ENCODE results near the gene ARMC9. TPM values are rescaled to one million over a fixed set of nuclear protein-coding genes. Genes with fewer than 3 reads are reported as not detected.
A peak's percentile ranks its signal among the peaks of the same experiment; 100 is the strongest.

ARMC9 gene
- total RNA-seq, 4 donors from 2014 or later, result 0.20 to 7.2 (median 3.2) TPM

- ATAC-seq (no peak), DNase-seq (no peak)
- H3K36me3 ChIP-seq, result peaks cover 2 to 75% of the 10 kb centered on the region in 2 donors
- no peak overlapping the region for H3K27ac ChIP-seq
- no peaks in the 10 kb centered on the region for H3K27me3 ChIP-seq
- H3K9me3 ChIP-seq, result no peaks in the 10 kb centered on the region
- TF ChIP-seq CTCF (IDR thresholded peaks at IDR 0.05 in 4 of 5, conservative IDR thresholded peaks at IDR 0.05 in 1 of 5), result no peak
- TF ChIP-seq POLR2A (IDR thresholded peaks at IDR 0.05), result no peak
- H3K4me1 ChIP-seq, result peaks cover 0 to 3% of the 10 kb centered on the region in 2 donors
- intact Hi-C loops (cut with DNase I; ENCODE audit: low total_unique reads), result no loop called here
- H3K4me3 ChIP-seq, result no peak overlapping the region
- in situ Hi-C loops (cut with MboI; ENCODE audit: low sequenced_read_pairs in 4 of 4), result no loop called here
Measured at GRCh38 chr2:231167745-231168459, 30.5 kb upstream of the ARMC9 start.

- intact Hi-C loops (cut with DNase I; ENCODE audit: low total_unique reads) (no loop called here), in situ Hi-C loops (cut with MboI; ENCODE audit: low sequenced_read_pairs in 4 of 4) (no loop called here)
- H3K4me1 ChIP-seq, result peaks cover 0 to 3% of the 10 kb centered on the region in 2 donors
- H3K9me3 ChIP-seq, result no peaks in the 10 kb centered on the region
- peaks cover 2 to 75% of the 10 kb centered on the region in 2 donors for H3K36me3 ChIP-seq
- no peaks in the 10 kb centered on the region for H3K27me3 ChIP-seq
- TF ChIP-seq POLR2A (IDR thresholded peaks at IDR 0.05) (no peak), CTCF (IDR thresholded peaks at IDR 0.05 in 4 of 5, conservative IDR thresholded peaks at IDR 0.05 in 1 of 5) (no peak)
- H3K4me3 ChIP-seq, result no peak overlapping the region
- DNase-seq (no peak), ATAC-seq (no peak)
- no peak overlapping the region for H3K27ac ChIP-seq
Measured at GRCh38 chr2:231168460-231169139, 29.8 kb upstream of the ARMC9 start.

- TF ChIP-seq POLR2A (IDR thresholded peaks at IDR 0.05) (no peak), CTCF (IDR thresholded peaks at IDR 0.05 in 4 of 5, conservative IDR thresholded peaks at IDR 0.05 in 1 of 5) (no peak)
- Histone ChIP-seq H3K9me3 (no peaks in the 10 kb centered on the region), H3K27ac (peak overlapping the region in 1 of 4 donors; percentile 7), H3K27me3 (no peaks in the 10 kb centered on the region), H3K4me3 (no peak overlapping the region), H3K4me1 (peaks cover 0 to 3% of the 10 kb centered on the region in 2 donors), H3K36me3 (peaks cover 2 to 72% of the 10 kb centered on the region in 2 donors)
- no peak for DNase-seq
- intact Hi-C loops (cut with DNase I; ENCODE audit: low total_unique reads) (no loop called here), in situ Hi-C loops (cut with MboI; ENCODE audit: low sequenced_read_pairs in 4 of 4) (no loop called here)
- ATAC-seq, result no peak
Measured at GRCh38 chr2:231169488-231169887, 28.9 kb upstream of the ARMC9 start.

- Histone ChIP-seq H3K4me3 (no peak overlapping the region), H3K27me3 (no peaks in the 10 kb centered on the region), H3K36me3 (peaks cover 2 to 74% of the 10 kb centered on the region in 2 donors), H3K27ac (no peak overlapping the region), H3K9me3 (no peaks in the 10 kb centered on the region), H3K4me1 (peaks cover 0 to 3% of the 10 kb centered on the region in 2 donors)
- no peak for ATAC-seq
- intact Hi-C loops (cut with DNase I; ENCODE audit: low total_unique reads) (no loop called here), in situ Hi-C loops (cut with MboI; ENCODE audit: low sequenced_read_pairs in 4 of 4) (no loop called here)
- TF ChIP-seq CTCF (IDR thresholded peaks at IDR 0.05 in 4 of 5, conservative IDR thresholded peaks at IDR 0.05 in 1 of 5) (no peak), POLR2A (IDR thresholded peaks at IDR 0.05) (no peak)
- DNase-seq, result no peak
Measured at GRCh38 chr2:231170055-231170454, 28.4 kb upstream of the ARMC9 start.

All from gastrocnemius medialis (tissue), 4 donors.